Kidney epithelial cell (primary cell): ENCODE data around the gene SPRR1A. TPM values are rescaled to one million over a fixed set of nuclear protein-coding genes. Genes with fewer than 3 reads are reported as not detected.

ENCODE experiments used
- DNase-seq: peaks from one replicate; pipeline ENCODE4 v3.0.0-alpha.2; 2010; ENCODE audit warnings: low read depth
- H3K27me3 ChIP-seq: 2 replicates; pipeline ENCODE4 v1.6.0; 2011; ENCODE audit warnings: low read length; ENCODE audit not compliant: control insufficient read depth, insufficient read depth
- H3K36me3 ChIP-seq: 2 replicates; pipeline ENCODE4 v1.5.1; 2011; ENCODE audit warnings: low read length; ENCODE audit not compliant: control insufficient read depth, insufficient read depth
- H3K4me3 ChIP-seq: 2 replicates; pipeline ENCODE4 v1.5.1; 2011; ENCODE audit warnings: low read depth, mild to moderate bottlenecking, control low read depth, low read length
- CTCF ChIP-seq: IDR thresholded peaks from 2 replicates; pipeline ENCODE4 v1.5.1; 2011; ENCODE audit warnings: mild to moderate bottlenecking, moderate library complexity, low read length, control low read depth, inconsistent platforms; ENCODE audit not compliant: insufficient read depth, poor library complexity, severe bottlenecking
- total RNA-seq: library from RNA; depleted of rRNA; stranded (reverse); fragments of >200 nt; gene quantifications from 2 replicates; pipeline ENCODE4 v1.2.3, GENCODE V29; 2015

SPRR1A gene
- total RNA-seq, 1 donor from 2014 or later, result not detected

DNA sequence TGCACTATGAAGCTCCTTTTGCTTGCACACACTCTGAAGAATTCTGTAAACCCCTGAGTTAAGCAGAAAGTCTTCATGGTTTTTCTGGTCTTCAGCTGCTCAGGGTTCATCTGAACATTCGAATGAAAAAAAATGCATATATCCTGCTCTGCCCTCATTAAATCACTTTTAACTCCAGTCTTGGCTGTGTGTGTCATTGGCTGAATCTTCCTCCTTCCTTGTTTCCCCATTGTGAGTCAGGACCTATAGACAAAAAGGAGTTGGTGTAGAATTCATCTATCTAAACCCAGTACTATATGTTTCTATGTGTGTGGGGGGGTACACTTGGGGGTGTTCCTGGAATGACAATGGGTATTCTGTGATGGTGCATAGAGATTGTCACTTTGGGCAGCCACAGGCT, 40.5 kb downstream of the SPRR1A start:
- DNase-seq, result no peak
- Histone ChIP-seq H3K36me3 (no peaks in the 10 kb centered on the region), H3K4me3 (no peak overlapping the region), H3K27me3 (no peaks in the 10 kb centered on the region)
- no peak for TF ChIP-seq CTCF

- TF ChIP-seq CTCF, result no peak
- H3K36me3 ChIP-seq, result no peaks in the 10 kb centered on the region
- H3K27me3 ChIP-seq, result no peaks in the 10 kb centered on the region
- no peak for DNase-seq
- H3K4me3 ChIP-seq, result no peak overlapping the region
Observed at GRCh38 chr1:153025797-153026196, 41.9 kb downstream of the SPRR1A start.

DNA sequence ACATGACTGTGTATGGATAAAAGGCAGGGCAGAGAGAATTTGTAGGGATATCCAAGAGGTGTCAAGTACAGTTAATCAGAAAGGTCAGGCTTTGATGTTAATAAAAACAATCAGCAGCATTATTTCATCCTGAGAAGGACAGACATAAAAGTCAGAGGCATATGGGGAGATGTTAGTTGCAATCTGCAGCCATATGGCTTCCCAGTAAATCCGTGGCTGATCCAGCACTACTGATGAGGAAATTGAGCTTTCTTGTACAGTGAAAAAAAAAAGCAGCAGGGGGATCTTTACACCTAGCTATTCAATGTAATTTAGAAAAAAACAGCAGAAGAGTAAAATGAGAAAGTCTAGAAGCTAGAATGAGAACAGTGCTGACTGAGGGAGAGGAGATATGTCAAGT, 44.9 kb downstream of the SPRR1A start:
- no peaks in the 10 kb centered on the region for H3K36me3 ChIP-seq
- no peaks in the 10 kb centered on the region for H3K27me3 ChIP-seq
- no peak overlapping the region for H3K4me3 ChIP-seq
- no peak for DNase-seq
- TF ChIP-seq CTCF, result no peak

DNA sequence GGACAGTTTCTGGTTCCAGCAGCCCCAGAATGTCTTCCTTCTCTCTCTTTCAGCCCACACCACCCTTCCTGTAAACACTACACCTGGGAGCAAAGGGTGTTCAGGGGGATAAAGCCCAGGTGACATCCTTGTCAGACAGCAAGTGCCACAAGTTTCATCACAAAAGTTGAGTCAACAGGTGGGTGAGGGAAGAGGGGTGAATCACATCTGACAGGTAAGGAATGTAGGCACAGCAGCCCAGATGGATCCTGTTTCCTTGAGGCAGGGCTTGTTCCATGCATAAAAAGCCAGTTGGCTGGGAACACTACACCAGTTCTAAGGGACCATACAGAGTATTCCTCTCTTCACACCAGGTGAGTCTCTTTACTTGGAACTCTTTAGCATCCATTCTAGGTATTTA, 47.0 kb downstream of the SPRR1A start, which contains the start of gene SPRR1B:
Gene SPRR1B, plus strand, starts transcription at position 309 of the 400 bp plus-strand sequence. CDS start 1,143 bp downstream, outside the sequence.
- Histone ChIP-seq H3K27me3 (no peaks in the 10 kb centered on the region), H3K36me3 (no peaks in the 10 kb centered on the region), H3K4me3 (no peak within 1 kb of the TSS)
- no peak for DNase-seq
- TF ChIP-seq CTCF, result no peak

GRCh38 chr1:153032073-153032472, 48.2 kb downstream of the SPRR1A start:
- Histone ChIP-seq H3K4me3 (no peak overlapping the region), H3K27me3 (no peaks in the 10 kb centered on the region), H3K36me3 (no peaks in the 10 kb centered on the region)
- no peak for TF ChIP-seq CTCF
- DNase-seq, result no peak

DNA sequence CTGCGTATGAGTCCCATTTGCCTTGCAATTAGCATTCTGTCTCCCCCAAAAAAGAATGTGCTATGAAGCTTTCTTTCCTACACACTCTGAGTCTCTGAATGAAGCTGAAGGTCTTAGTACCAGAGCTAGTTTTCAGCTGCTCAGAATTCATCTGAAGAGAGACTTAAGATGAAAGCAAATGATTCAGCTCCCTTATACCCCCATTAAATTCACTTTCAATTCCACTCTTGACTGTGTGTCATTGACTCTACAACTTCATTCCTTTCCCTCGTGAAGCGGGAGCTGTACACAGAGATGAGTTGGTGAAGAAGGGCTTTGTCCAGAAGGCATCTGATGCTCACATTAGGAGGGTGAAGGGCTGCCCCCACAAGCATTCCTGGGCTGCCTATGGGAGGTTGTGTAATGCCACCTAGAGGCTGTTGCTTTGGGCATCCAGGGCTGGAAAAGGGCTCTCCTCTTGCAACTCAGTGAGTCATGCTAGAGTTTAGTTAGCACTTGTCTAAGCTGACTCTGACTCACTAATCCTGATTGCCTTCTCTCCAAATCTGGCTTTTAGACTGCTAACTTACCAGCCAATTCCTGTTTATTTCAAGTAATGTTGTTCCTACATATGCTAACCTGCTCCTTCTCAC, 48.9 kb downstream of the SPRR1A start:
- peak; percentile 52 for TF ChIP-seq CTCF
- peak; percentile 67 for DNase-seq
- Histone ChIP-seq H3K36me3 (no peaks in the 10 kb centered on the region), H3K27me3 (no peaks in the 10 kb centered on the region), H3K4me3 (no peak overlapping the region)
